GM18498 (cell line): ENCODE data around the gene SMCO1.
A peak's percentile ranks its signal among the peaks of the same experiment; 100 is the strongest.
"Not testable (repeated sequence)": the region's sequence is repeated elsewhere in the genome, so short reads cannot be mapped to it uniquely, and the experiment has no call there.

Experiments
- ATAC-seq: cut with Tn5 transposase; IDR thresholded peaks from one replicate; pipeline ENCODE4 v1.9.1; 2021; ENCODE audit warnings: mild to moderate bottlenecking, moderate library complexity; ENCODE audit not compliant: unreplicated experiment

The SMCO1 gene

DNA sequence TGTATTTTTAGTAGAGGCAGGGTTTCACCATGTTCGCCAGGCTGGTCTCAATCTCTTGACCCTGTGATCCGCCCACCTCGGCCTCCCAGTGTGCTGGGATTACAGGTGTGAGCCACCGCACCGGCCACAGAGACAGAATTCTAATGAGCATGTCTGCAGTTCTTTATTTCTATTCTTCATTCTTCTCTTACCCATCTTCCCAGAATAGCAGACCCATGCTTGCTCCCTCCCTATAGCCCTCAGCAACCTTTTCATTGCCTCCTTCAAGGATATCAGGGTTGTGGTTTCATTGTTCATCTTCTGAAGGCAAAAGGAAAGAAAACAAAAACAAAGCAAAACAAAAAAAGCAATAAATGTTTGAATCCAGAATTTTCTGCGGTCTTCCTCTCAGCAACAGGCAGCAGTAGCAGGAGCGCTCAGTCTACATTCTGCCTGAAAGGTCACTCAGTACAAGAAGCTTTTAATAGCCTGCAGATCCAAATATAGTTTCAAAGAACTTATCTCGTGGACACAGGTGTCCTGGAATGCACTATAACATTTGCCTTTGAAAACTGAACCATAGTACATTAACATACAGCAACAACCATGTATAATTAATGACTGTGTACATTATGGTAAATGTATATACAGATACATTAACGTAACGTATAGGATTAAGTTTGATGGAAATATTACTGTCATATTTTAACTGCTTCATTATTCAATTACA is at the start of gene SMCO1:
TSS of gene SMCO1 (minus strand) at position 434 of the 709 bp plus-strand sequence. CDS start at position 297, 137 bp downstream.
- no peak for ATAC-seq

- ATAC-seq, result no peak
These were observed 48.6 kb upstream of the SMCO1 start for GRCh38 chr3:196563721-196564225.

GRCh38 chr3:196559826-196560225 is 44.7 kb upstream of the SMCO1 start:
- no peak for ATAC-seq

DNA sequence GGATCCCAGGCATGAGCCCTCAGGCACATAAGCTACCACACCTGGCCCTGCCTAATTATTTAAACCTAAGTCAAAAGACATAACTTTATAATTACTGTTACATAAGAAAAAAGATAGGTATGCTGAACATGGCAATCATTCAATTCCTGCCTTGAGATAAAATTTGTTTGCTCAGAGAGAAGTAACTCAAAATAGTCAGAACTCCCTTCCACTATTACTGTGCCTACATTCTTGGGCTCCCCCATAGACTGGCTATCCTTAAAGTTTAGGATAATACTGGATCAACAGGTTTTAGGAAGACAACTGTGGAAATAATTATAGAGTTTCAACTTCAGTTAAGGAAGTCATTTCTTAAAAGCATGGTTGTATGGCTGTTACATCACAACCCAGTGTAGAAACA is 43.3 kb upstream of the SMCO1 start:
- ATAC-seq, result no peak

GRCh38 chr3:196557236-196557635 is 42.1 kb upstream of the SMCO1 start:
- no peak for ATAC-seq

DNA sequence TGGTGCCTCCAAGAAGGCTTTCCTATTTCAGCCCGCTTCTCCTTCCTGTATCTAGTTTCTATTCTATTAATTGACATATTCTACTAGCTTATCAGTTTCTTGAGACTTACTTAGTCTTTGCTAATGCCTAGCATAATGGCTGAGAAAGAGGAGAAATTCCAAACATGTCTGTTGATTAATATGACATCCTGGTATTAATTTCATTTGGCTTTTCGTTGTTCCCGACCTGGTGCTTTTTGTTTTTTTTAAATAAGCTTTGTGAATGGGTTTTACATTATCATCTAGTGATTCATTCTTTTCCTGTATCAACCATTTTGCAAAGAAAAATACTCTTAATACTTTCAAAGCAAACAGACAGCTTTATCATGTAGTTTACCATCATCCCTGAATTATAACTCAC is 40.1 kb upstream of the SMCO1 start:
- ATAC-seq, result no peak

GRCh38 chr3:196554205-196554604 is 39.1 kb upstream of the SMCO1 start:
- ATAC-seq, result no peak

DNA sequence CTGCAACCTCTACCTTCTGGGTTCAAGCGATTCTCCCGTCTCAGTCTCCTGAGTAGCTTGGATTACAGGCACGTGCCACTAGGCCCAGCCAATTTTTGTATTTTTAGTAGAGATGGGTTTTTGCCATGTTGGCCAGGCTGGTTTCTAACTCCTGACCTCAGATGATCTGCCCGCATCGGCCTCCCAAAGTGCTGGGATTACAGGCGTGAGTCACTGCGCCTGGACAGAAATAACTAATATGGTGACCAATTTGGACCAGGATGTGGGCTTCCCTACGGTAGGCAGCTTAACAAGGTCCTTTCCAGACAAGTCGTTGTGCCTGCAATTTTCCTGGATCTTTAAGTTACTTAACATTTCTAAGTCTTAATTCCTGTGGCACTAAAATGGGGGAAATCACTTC is 38.4 kb upstream of the SMCO1 start:
- no peak for ATAC-seq

DNA sequence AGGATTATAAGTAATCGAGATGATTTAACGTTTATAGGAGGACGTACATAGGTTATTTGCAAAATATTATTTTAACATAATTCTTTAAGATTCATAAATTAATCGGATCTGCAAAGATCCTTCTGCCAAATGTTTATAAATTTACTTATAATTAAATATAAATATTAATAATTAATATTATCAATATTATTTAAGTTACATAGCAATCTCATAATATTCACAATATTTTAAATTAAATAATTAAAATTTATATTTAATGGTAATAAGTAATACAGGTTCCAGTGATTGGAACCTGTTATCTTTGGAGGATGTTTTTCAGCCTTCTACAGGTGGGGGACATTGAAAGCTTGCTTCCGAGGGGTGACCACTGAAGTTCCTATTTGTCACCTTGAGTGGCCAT is 37.1 kb upstream of the SMCO1 start:
- ATAC-seq, result no peak

- not testable (repeated sequence) for ATAC-seq
These were observed 35.0 kb upstream of the SMCO1 start for GRCh38 chr3:196550172-196550571.

GRCh38 chr3:196549312-196549711 is 34.2 kb upstream of the SMCO1 start:
- not testable (repeated sequence) for ATAC-seq

DNA sequence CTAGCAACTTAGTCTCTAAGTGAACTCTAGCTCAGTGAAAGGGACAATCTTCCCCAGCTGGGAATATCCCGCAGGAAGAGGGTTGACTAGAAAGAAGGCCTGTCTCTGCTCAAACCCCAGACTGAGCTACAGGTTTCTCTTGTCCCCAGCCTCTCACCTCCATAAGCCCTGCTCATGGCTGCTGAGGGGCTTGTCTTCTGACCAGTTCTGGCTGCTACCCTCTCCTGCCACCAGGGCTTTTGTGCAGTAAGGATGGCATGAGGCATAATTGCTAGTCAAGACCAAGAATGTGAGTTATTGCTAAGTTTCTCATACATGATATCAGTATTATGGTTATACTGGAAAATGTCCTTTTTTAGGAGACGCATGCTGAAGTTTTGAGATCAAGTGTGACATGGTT is 31.9 kb upstream of the SMCO1 start:
- ATAC-seq, result no peak

DNA sequence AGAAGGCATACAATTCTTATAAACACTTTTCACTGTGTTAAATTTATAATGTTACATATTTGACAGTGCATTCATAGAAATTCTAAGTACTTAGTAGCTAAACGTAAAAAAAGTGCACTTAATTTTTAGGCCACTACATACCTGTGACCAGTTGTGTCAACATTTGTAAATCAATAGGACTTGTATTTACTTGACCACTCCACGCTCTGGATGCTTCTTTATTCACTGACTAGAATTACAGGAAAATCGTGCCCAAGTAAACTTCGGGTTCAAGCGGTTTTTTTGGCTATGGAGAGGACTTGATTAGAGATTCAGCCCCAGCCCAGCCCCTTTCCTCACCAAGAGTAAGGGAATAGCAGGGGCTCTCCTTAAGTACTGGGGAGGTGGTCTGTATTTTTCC is 31.4 kb upstream of the SMCO1 start:
- ATAC-seq, result no peak

GRCh38 chr3:196544491-196544992 is 29.4 kb upstream of the SMCO1 start:
- no peak for ATAC-seq

GRCh38 chr3:196541684-196542445 is 26.7 kb upstream of the SMCO1 start:
- no peak for ATAC-seq

DNA sequence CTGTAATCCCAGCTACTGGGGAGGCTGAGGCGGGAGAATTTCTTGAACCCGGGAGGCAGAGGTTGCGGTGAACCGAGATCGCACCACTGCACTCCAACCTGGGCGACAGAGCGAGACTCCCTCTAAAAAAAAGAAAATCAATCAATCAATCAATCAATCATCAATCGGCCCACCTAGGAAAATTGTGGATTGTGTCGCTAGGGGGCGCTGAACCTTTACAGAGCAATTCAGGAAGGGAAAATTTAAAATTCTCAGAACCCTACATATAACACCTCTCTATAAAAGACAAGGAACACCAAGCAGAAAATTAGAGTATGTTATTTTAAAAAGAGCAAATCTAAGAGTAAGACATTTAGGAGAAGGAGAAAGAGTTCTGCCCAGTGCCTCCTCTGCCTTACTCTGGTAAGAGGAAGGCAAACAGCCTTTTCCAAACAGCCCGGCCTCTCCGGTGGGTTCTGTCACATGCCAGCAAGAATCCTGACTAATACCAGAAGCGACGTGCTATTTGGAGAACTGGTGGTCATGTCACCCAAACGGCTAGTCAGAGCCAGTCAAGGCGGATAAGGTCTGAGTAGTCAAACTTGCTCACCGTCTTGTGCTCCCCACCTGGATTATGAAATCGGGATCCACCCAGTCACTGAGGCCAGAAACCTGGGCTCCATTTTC is 22.3 kb upstream of the SMCO1 start:
- no peak for ATAC-seq

- no peak for ATAC-seq
These were observed 18.1 kb upstream of the SMCO1 start for GRCh38 chr3:196533260-196533681.

DNA sequence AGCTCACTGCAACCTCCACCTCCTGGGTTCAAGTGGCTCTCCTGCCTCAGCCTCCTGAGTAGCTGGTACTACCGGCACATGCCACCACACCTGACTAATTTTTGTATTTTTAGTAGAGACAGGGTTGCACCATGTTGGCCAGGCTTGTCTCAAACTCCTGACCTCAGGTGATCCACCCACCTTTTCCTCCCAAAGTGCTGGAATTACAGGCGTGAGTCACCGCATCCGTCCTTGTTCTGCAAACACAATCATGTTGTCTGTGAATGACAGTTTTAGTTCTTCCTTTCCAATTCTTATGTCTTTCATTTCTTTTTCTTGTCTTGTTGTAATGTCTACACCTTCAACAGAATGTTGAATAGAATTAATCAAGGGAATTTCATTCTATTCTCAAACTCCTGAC is 16.3 kb upstream of the SMCO1 start:
- ATAC-seq, result no peak

GRCh38 chr3:196528639-196529233 is 13.6 kb upstream of the SMCO1 start:
- ATAC-seq, result peak; percentile 79

DNA sequence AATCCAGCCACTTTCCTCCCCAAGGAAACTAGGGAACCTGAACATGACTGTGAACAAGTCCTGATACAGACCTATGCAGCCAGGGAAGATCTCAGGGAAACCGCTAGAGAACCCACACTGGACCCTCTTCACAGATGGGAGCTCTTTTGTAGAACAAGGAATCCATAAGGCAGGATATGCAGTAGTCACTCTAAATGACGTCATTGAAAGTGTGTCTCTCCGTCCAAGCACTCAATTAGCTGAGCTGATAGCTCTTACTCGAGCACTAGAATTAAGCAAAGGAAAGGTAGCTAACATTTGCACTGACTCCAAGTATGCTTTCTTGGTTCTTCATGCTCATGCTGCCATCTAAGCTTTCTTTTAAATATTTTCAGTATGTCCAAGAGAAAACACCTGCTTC is 10.0 kb upstream of the SMCO1 start:
- no peak for ATAC-seq

GRCh38 chr3:196524527-196524926 is 9.4 kb upstream of the SMCO1 start:
- no peak for ATAC-seq
